ENCODE results near the gene FNDC5. TPM values are rescaled to one million over a fixed set of nuclear protein-coding genes. Genes with fewer than 3 reads are reported as not detected.

FNDC5 gene
- total and polyA plus RNA-seq, 9 of the 15 experiments (the other 6 are each of a cell fraction or from before 2014, with no cell fraction given): 0.06 to 2.1 (median 0.22) TPM

- H3K4me1 ChIP-seq (replicated peaks in 1 of 2; ENCODE audit: control insufficient read depth in 2 of 2, insufficient read depth in 2 of 2, low read length in 2 of 2): peaks cover 12 to 28% of the 10 kb centered on the region in 2 experiments; a peak in 4 of 5 replicates
- ChIA-PET CTCF (ENCODE audit: low intra/inter-chr PET ratio) (no interaction called here), POLR2A (interaction anchor here (0.6 to 2.6 kb wide), 6 partner anchors 8 to 447 kb away, joined by 3 to 12 read pairs (median 3); no protein-coding TSS in a partner anchor)
- DNase-seq (ENCODE audit: extremely low read depth in 1 of 4, low spot score in 3 of 4) (no peak), ATAC-seq (no peak), FAIRE-seq (no peak)
- no peaks in the 10 kb centered on the region for H3K9me3 ChIP-seq (replicated peaks; ENCODE audit: control insufficient read depth, insufficient read depth, low read depth, low read length)
- no peaks in the 10 kb centered on the region for H3K9me1 ChIP-seq (ENCODE audit: control insufficient read depth, insufficient read depth, low read length)
- in situ Hi-C loops (cut with MboI) (loop anchor here (25.0 kb wide), 1 partner anchor 716 kb away; no protein-coding TSS in a partner anchor), intact Hi-C loops (cut with micrococcal nuclease) (no loop called here)
- no TSS peak for BruUV-seq (replicated peaks)
- TF ChIP-seq USF2 (CRISPR knock-in tag; IDR thresholded peaks at IDR 0.05): no peak
- no peak for TF ChIP-seq ZNF518B (CRISPR knock-in tag; IDR thresholded peaks at IDR 0.05)
- no peak for TF ChIP-seq ZNF239 (CRISPR knock-in tag; IDR thresholded peaks at IDR 0.05)
- no peak for TF ChIP-seq ZNF253 (CRISPR knock-in tag; conservative IDR thresholded peaks at IDR 0.05)
- no peak for TF ChIP-seq RBM15 (IDR thresholded peaks at IDR 0.05; ENCODE audit: insufficient read depth, low read length)
- TF ChIP-seq ZC3H11A (IDR thresholded peaks at IDR 0.05; ENCODE audit: low read depth, low read length): no peak
- TF ChIP-seq NCOA6 (IDR thresholded peaks at IDR 0.05): no peak
- TF ChIP-seq THRB (CRISPR knock-in tag; conservative IDR thresholded peaks at IDR 0.05): no peak
- no peak for TF ChIP-seq HDAC2 (IDR thresholded peaks at IDR 0.05)
- no peak for TF ChIP-seq ZFPM2 (CRISPR knock-in tag; IDR thresholded peaks at IDR 0.05)
- no peak for TF ChIP-seq CBX3 (IDR thresholded peaks at IDR 0.05; ENCODE audit: borderline replicate concordance in 1 of 2, low read length in 2 of 2)
- H3K4me2 ChIP-seq (ENCODE audit: insufficient read depth, low read length): no peak overlapping the region
- H3K79me2 ChIP-seq (ENCODE audit: control insufficient read depth, insufficient read depth, low read length): no peaks in the 10 kb centered on the region
- H3K4me3 ChIP-seq: no peak overlapping the region
- peaks cover 3 to 71% of the 10 kb centered on the region in 2 experiments; a peak in 4 of 5 replicates for H3K27me3 ChIP-seq (ENCODE audit: control insufficient read depth in 2 of 2, insufficient read depth in 2 of 2, low read length in 2 of 2)
- WGBS (ENCODE audit: insufficient coverage, low coverage, missing lambda C conversion rate): 0% methylated on average over 4 of the region's 5 CpGs
- H3K27ac ChIP-seq (ENCODE audit: extremely low read depth, low read depth, low read length): no peak overlapping the region
- no peak overlapping the region for H2AFZ ChIP-seq (ENCODE audit: low read depth, low read length)
- peaks cover 29% of the 10 kb centered on the region for H4K20me1 ChIP-seq (replicated peaks; ENCODE audit: control insufficient read depth, insufficient read depth, low read length)
- H3K9ac ChIP-seq (ENCODE audit: insufficient read depth in 1 of 2, low read depth in 2 of 2, low read length in 2 of 2): no peak overlapping the region
- H3K36me3 ChIP-seq (ENCODE audit: control insufficient read depth, insufficient read depth, low read length): no peaks in the 10 kb centered on the region
Measured at GRCh38 chr1:32896451-32896850, 25.7 kb upstream of the FNDC5 start.

All from K562 (cell line).